Stimulated activated memory B cell treated with anti-CD40 and anti-IgM and Interleukin-4, amounts not matched to agents 10 μg/mL and 1 μg/mL and 100 μg/mL, for 72 hours (primary cell): ENCODE results near the gene RAB3C.

ENCODE experiments used
- ATAC-seq: fragments of 150-1000 bp; cut with Tn5 transposase; 2 replicates; pipeline ENCODE4 v1.10.0; 2021
- H3K27ac Mint-ChIP-seq: one replicate; pipeline ENCODE4 v1.8.0; 2022; ENCODE audit warnings: mild to moderate bottlenecking, mixed read lengths
- H3K27me3 Mint-ChIP-seq: one replicate; pipeline ENCODE4 v1.8.0; 2022; ENCODE audit warnings: mixed read lengths
- H3K36me3 Mint-ChIP-seq: one replicate; pipeline ENCODE4 v1.8.0; 2022; ENCODE audit warnings: mixed read lengths
- H3K4me1 Mint-ChIP-seq: one replicate; pipeline ENCODE4 v1.8.0; 2022; ENCODE audit warnings: mixed read lengths
- H3K4me3 Mint-ChIP-seq: one replicate; pipeline ENCODE4 v1.8.0; 2022; ENCODE audit warnings: mild to moderate bottlenecking, moderate library complexity, mixed read lengths
- H3K9me3 Mint-ChIP-seq: one replicate; pipeline ENCODE4 v1.8.0; 2022; ENCODE audit warnings: mixed read lengths

Gene RAB3C

GRCh38 chr5:58825441-58825840 lies 242.6 kb downstream of the RAB3C start:
- ATAC-seq: no peak
- no peak overlapping the region for H3K27ac Mint-ChIP-seq

GRCh38 chr5:58825899-58826298 lies 243.0 kb downstream of the RAB3C start:
- Mint-ChIP-seq H3K4me3 (no peak overlapping the region), H3K27ac (no peak overlapping the region), H3K9me3 (no peaks in the 10 kb centered on the region), H3K27me3 (peaks cover 8% of the 10 kb centered on the region), H3K36me3 (no peaks in the 10 kb centered on the region), H3K4me1 (no peaks in the 10 kb centered on the region)
- ATAC-seq: no peak

More at GRCh38 chr5:58825441-58825840, 242.6 kb downstream of the RAB3C start:
- peaks cover 8% of the 10 kb centered on the region for H3K27me3 Mint-ChIP-seq
- H3K9me3 Mint-ChIP-seq: no peaks in the 10 kb centered on the region
- no peaks in the 10 kb centered on the region for H3K4me1 Mint-ChIP-seq
- H3K4me3 Mint-ChIP-seq: no peak overlapping the region
- no peaks in the 10 kb centered on the region for H3K36me3 Mint-ChIP-seq

- no peak for ATAC-seq
- no peaks in the 10 kb centered on the region for H3K4me1 Mint-ChIP-seq
- H3K27me3 Mint-ChIP-seq: peaks cover 8% of the 10 kb centered on the region
- H3K9me3 Mint-ChIP-seq: no peaks in the 10 kb centered on the region
- no peak overlapping the region for H3K4me3 Mint-ChIP-seq
- H3K36me3 Mint-ChIP-seq: no peaks in the 10 kb centered on the region
- no peak overlapping the region for H3K27ac Mint-ChIP-seq
Observed at GRCh38 chr5:58827463-58827862, 244.6 kb downstream of the RAB3C start.

- Mint-ChIP-seq H3K4me1 (no peaks in the 10 kb centered on the region), H3K4me3 (no peak overlapping the region), H3K27me3 (peaks cover 8% of the 10 kb centered on the region), H3K27ac (no peak overlapping the region), H3K36me3 (no peaks in the 10 kb centered on the region), H3K9me3 (no peaks in the 10 kb centered on the region)
- no peak for ATAC-seq
Observed at GRCh38 chr5:58828258-58828657, 245.4 kb downstream of the RAB3C start.

- ATAC-seq: no peak
- H3K27me3 Mint-ChIP-seq: no peaks in the 10 kb centered on the region
- no peak overlapping the region for H3K27ac Mint-ChIP-seq
- H3K4me1 Mint-ChIP-seq: no peaks in the 10 kb centered on the region
- peaks cover 3% of the 10 kb centered on the region for H3K9me3 Mint-ChIP-seq
- H3K36me3 Mint-ChIP-seq: no peaks in the 10 kb centered on the region
- H3K4me3 Mint-ChIP-seq: no peak overlapping the region
Observed at GRCh38 chr5:58834242-58835225, 251.7 kb downstream of the RAB3C start.

- peaks cover 11% of the 10 kb centered on the region for H3K9me3 Mint-ChIP-seq
- no peaks in the 10 kb centered on the region for H3K4me1 Mint-ChIP-seq
- no peaks in the 10 kb centered on the region for H3K27me3 Mint-ChIP-seq
- no peak overlapping the region for H3K27ac Mint-ChIP-seq
- H3K36me3 Mint-ChIP-seq: no peaks in the 10 kb centered on the region
- no peak overlapping the region for H3K4me3 Mint-ChIP-seq
- no peak for ATAC-seq
Observed at GRCh38 chr5:58836351-58836750, 253.5 kb downstream of the RAB3C start.

- H3K27ac Mint-ChIP-seq: no peak overlapping the region
- H3K9me3 Mint-ChIP-seq: peaks cover 11% of the 10 kb centered on the region
- no peak for ATAC-seq
- no peaks in the 10 kb centered on the region for H3K36me3 Mint-ChIP-seq
- H3K27me3 Mint-ChIP-seq: no peaks in the 10 kb centered on the region
- no peaks in the 10 kb centered on the region for H3K4me1 Mint-ChIP-seq
- H3K4me3 Mint-ChIP-seq: no peak overlapping the region
Observed at GRCh38 chr5:58838729-58839128, 255.9 kb downstream of the RAB3C start.

- Mint-ChIP-seq H3K9me3 (peaks cover 11% of the 10 kb centered on the region), H3K36me3 (no peaks in the 10 kb centered on the region), H3K27me3 (no peaks in the 10 kb centered on the region), H3K4me1 (no peaks in the 10 kb centered on the region), H3K4me3 (no peak overlapping the region), H3K27ac (no peak overlapping the region)
- no peak for ATAC-seq
Observed at GRCh38 chr5:58842852-58843251, 260.0 kb downstream of the RAB3C start.

- Mint-ChIP-seq H3K4me3 (no peak overlapping the region), H3K27me3 (no peaks in the 10 kb centered on the region)
Observed at GRCh38 chr5:58844395-58844794, 261.5 kb downstream of the RAB3C start.

GRCh38 chr5:58847041-58847440 lies 264.2 kb downstream of the RAB3C start:
- ATAC-seq: no peak
- H3K27me3 Mint-ChIP-seq: no peaks in the 10 kb centered on the region
- H3K4me1 Mint-ChIP-seq: no peaks in the 10 kb centered on the region
- no peak overlapping the region for H3K4me3 Mint-ChIP-seq
- H3K36me3 Mint-ChIP-seq: no peaks in the 10 kb centered on the region
- H3K9me3 Mint-ChIP-seq: no peaks in the 10 kb centered on the region
- H3K27ac Mint-ChIP-seq: no peak overlapping the region

More at GRCh38 chr5:58844395-58844794, 261.5 kb downstream of the RAB3C start:
- H3K9me3 Mint-ChIP-seq: peaks cover 8% of the 10 kb centered on the region
- no peaks in the 10 kb centered on the region for H3K4me1 Mint-ChIP-seq
- no peak for ATAC-seq
- H3K36me3 Mint-ChIP-seq: no peaks in the 10 kb centered on the region
- no peak overlapping the region for H3K27ac Mint-ChIP-seq

GRCh38 chr5:58849223-58849622 lies 266.3 kb downstream of the RAB3C start:
- Mint-ChIP-seq H3K27me3 (no peaks in the 10 kb centered on the region), H3K36me3 (no peaks in the 10 kb centered on the region), H3K9me3 (no peaks in the 10 kb centered on the region), H3K27ac (no peak overlapping the region), H3K4me1 (no peaks in the 10 kb centered on the region), H3K4me3 (no peak overlapping the region)
- no peak for ATAC-seq

- Mint-ChIP-seq H3K9me3 (no peaks in the 10 kb centered on the region), H3K4me3 (no peak overlapping the region), H3K27me3 (no peaks in the 10 kb centered on the region), H3K4me1 (no peaks in the 10 kb centered on the region), H3K27ac (no peak overlapping the region), H3K36me3 (no peaks in the 10 kb centered on the region)
- peak; percentile 64 for ATAC-seq
Observed at GRCh38 chr5:58849921-58850667, 267.2 kb downstream of the RAB3C start.

- no peaks in the 10 kb centered on the region for H3K4me1 Mint-ChIP-seq
- no peak overlapping the region for H3K27ac Mint-ChIP-seq
- no peaks in the 10 kb centered on the region for H3K9me3 Mint-ChIP-seq
- no peaks in the 10 kb centered on the region for H3K27me3 Mint-ChIP-seq
- no peak for ATAC-seq
- no peaks in the 10 kb centered on the region for H3K36me3 Mint-ChIP-seq
- no peak overlapping the region for H3K4me3 Mint-ChIP-seq
Observed at GRCh38 chr5:58851153-58851552, 268.3 kb downstream of the RAB3C start.

GRCh38 chr5:58851571-58851970 lies 268.7 kb downstream of the RAB3C start:
- H3K27me3 Mint-ChIP-seq: no peaks in the 10 kb centered on the region
- no peaks in the 10 kb centered on the region for H3K4me1 Mint-ChIP-seq
- H3K27ac Mint-ChIP-seq: no peak overlapping the region
- no peak overlapping the region for H3K4me3 Mint-ChIP-seq
- no peak for ATAC-seq
- H3K9me3 Mint-ChIP-seq: no peaks in the 10 kb centered on the region
- no peaks in the 10 kb centered on the region for H3K36me3 Mint-ChIP-seq

- no peak overlapping the region for H3K4me3 Mint-ChIP-seq
- no peak overlapping the region for H3K27ac Mint-ChIP-seq
- H3K4me1 Mint-ChIP-seq: no peaks in the 10 kb centered on the region
- no peaks in the 10 kb centered on the region for H3K9me3 Mint-ChIP-seq
- no peaks in the 10 kb centered on the region for H3K36me3 Mint-ChIP-seq
- ATAC-seq: no peak
- H3K27me3 Mint-ChIP-seq: no peaks in the 10 kb centered on the region
Observed at GRCh38 chr5:58852566-58852965, 269.7 kb downstream of the RAB3C start.
